GM12891 (cell line): Measurements from ENCODE around the gene LGI4.

Source experiments
- DNase-seq: peaks from one replicate; pipeline ENCODE4 v3.0.0; 2011; ENCODE audit warnings: low spot score; ENCODE audit not compliant: insufficient read length
- FAIRE-seq: peaks from 2 replicates; lab custom pipeline; 2011; peaks lifted over from hg19 to GRCh38; lab: Jason Lieb, UNC
- PAX5 ChIP-seq: IDR thresholded peaks from 2 replicates; pipeline ENCODE4 v1.6.1; 2011; ENCODE audit warnings: low read length, moderate library complexity, mild to moderate bottlenecking; ENCODE audit not compliant: insufficient read depth, severe bottlenecking
- POLR2A ChIP-seq: IDR thresholded peaks from 2 replicates; pipeline ENCODE4 v1.6.1; 2011; ENCODE audit warnings: low read depth, low read length, control low read depth
- POLR2AphosphoS5 ChIP-seq: IDR thresholded peaks from 2 replicates; pipeline ENCODE4 v1.6.1; 2011; ENCODE audit warnings: low read depth, low read length, control low read depth
- POU2F2 ChIP-seq: IDR thresholded peaks from 2 replicates; pipeline ENCODE4 v1.6.1; 2011; ENCODE audit warnings: low read depth, mild to moderate bottlenecking, control low read depth, low read length, moderate library complexity
- SPI1 ChIP-seq: IDR thresholded peaks from 2 replicates; pipeline ENCODE4 v1.6.1; 2011; ENCODE audit warnings: low read depth, low read length, control low read depth
- TAF1 ChIP-seq: IDR thresholded peaks from 2 replicates; pipeline ENCODE4 v1.6.1; 2011; ENCODE audit warnings: low read depth, low read length, control low read depth

LGI4 gene

GRCh38 chr19:35090506-35091214 lies 44.2 kb downstream of the LGI4 start:
- peak; percentile 61 for DNase-seq
- FAIRE-seq: no peak
- no peak for TF ChIP-seq POLR2AphosphoS5
- TF ChIP-seq PAX5: no peak
- TF ChIP-seq POLR2A: no peak
- TF ChIP-seq TAF1: no peak
- TF ChIP-seq SPI1: no peak
- no peak for TF ChIP-seq POU2F2

- no peak for DNase-seq
- no peak for FAIRE-seq
- TF ChIP-seq SPI1 (no peak), POLR2AphosphoS5 (no peak)
Measured at GRCh38 chr19:35090160-35090505, 44.7 kb downstream of the LGI4 start.

GRCh38 chr19:35089554-35089953 lies 45.3 kb downstream of the LGI4 start:
- FAIRE-seq: no peak
- TF ChIP-seq PAX5 (no peak), SPI1 (no peak), POU2F2 (no peak), POLR2A (no peak), TAF1 (no peak), POLR2AphosphoS5 (no peak)
- DNase-seq: no peak

GRCh38 chr19:35088131-35088913 lies 46.5 kb downstream of the LGI4 start:
- DNase-seq (no peak), FAIRE-seq (no peak)
- no peak for TF ChIP-seq POLR2A
- no peak for TF ChIP-seq PAX5
- TF ChIP-seq POU2F2: no peak
- TF ChIP-seq SPI1: no peak
- no peak for TF ChIP-seq TAF1
- no peak for TF ChIP-seq POLR2AphosphoS5

GRCh38 chr19:35087393-35087792 lies 47.5 kb downstream of the LGI4 start:
- DNase-seq (no peak), FAIRE-seq (no peak)
- TF ChIP-seq TAF1 (no peak), POU2F2 (no peak), PAX5 (no peak), POLR2AphosphoS5 (no peak), SPI1 (no peak), POLR2A (no peak)

- no peak for FAIRE-seq
- TF ChIP-seq POU2F2: no peak
- no peak for TF ChIP-seq POLR2A
- no peak for TF ChIP-seq PAX5
- TF ChIP-seq TAF1: no peak
- no peak for TF ChIP-seq POLR2AphosphoS5
- no peak for TF ChIP-seq SPI1
- DNase-seq: no peak
Measured at GRCh38 chr19:35086455-35086854, 48.4 kb downstream of the LGI4 start.

GRCh38 chr19:35085947-35086346 lies 48.9 kb downstream of the LGI4 start:
- FAIRE-seq (peak; percentile 52), DNase-seq (no peak)
- no peak for TF ChIP-seq PAX5
- TF ChIP-seq POLR2A: no peak
- TF ChIP-seq SPI1: no peak
- TF ChIP-seq POU2F2: no peak
- no peak for TF ChIP-seq TAF1
- TF ChIP-seq POLR2AphosphoS5: no peak

GRCh38 chr19:35084509-35084762 lies 50.4 kb downstream of the LGI4 start:
- FAIRE-seq: no peak

GRCh38 chr19:35083691-35084508 lies 51.0 kb downstream of the LGI4 start:
- no peak for FAIRE-seq

More at GRCh38 chr19:35084509-35084762, 50.4 kb downstream of the LGI4 start:
- no peak for DNase-seq
- no peak for TF ChIP-seq POU2F2
- no peak for TF ChIP-seq POLR2AphosphoS5
- TF ChIP-seq SPI1: no peak
- no peak for TF ChIP-seq POLR2A
- TF ChIP-seq TAF1: no peak
- no peak for TF ChIP-seq PAX5

More at GRCh38 chr19:35083691-35084508, 51.0 kb downstream of the LGI4 start:
- no peak for DNase-seq
- TF ChIP-seq TAF1 (no peak), SPI1 (no peak)
